ENCODE results near the gene NDST1. TPM values are rescaled to one million over a fixed set of nuclear protein-coding genes. Genes with fewer than 3 reads are reported as not detected.

Gene NDST1
- total RNA-seq, 6 experiments from 2014 or later = 126 to 199 (median 147) TPM

GRCh38 chr5:150531686-150532085, 23.8 kb downstream of the NDST1 start:
- H3K27me3 Mint-ChIP-seq (ENCODE audit: insufficient read depth) = peaks cover 3% of the 10 kb centered on the region
- TF ChIP-seq CTCF (IDR thresholded peaks at IDR 0.05) = no peak
- no peak for DNase-seq
- peaks cover 31% of the 10 kb centered on the region for H3K36me3 Mint-ChIP-seq (ENCODE audit: low read depth)
- H3K27ac Mint-ChIP-seq = no peak overlapping the region
- H3K4me1 Mint-ChIP-seq (ENCODE audit: low read depth) = peaks cover 36% of the 10 kb centered on the region
- H3K9me3 Mint-ChIP-seq = no peaks in the 10 kb centered on the region
- H3K4me3 Mint-ChIP-seq = no peak overlapping the region

DNA sequence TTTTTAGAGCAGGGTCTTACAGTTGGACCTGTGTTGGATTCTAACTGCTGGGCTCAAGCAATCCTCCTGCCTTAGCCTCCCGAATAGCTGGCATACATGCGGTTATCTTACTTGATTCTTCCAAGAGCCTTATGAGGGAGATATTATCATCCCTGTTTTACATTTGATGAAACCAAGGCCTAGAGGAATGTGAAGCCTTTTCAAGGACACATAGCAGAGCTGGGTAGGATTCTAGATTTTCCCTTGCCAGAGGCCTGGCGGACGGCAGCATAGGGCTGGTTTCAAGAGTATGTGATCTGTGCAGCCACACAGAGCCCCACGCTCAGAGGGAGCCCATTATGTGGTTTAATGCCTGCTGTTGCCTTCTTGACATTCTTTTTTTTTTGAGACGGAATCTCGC, 24.2 kb downstream of the NDST1 start:
- no peak overlapping the region for H3K27ac Mint-ChIP-seq

DNA sequence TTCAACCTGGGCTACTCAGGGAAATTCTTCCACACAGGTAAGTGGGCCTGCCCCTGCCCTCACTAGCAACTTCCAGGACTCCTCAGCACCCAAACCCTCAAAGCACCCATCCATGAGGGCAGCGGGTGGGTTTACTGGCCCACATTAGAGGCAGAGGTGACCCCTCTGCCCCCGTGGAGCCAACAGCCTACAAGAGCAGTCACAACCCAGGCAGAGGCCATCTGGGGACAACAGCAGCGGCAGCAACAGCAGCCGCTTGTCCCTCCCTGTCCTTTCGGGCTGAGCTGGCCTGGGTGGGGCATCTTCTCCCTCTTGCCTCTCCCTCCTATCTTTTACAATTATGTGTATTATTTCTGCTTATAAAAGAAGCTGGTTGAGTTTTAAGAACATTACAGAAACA, 25.1 kb downstream of the NDST1 start:
- Mint-ChIP-seq H3K4me3 (no peak overlapping the region), H3K9me3 (no peaks in the 10 kb centered on the region), H3K27me3 (ENCODE audit: insufficient read depth) (peaks cover 6% of the 10 kb centered on the region), H3K36me3 (ENCODE audit: low read depth) (peaks cover 44% of the 10 kb centered on the region), H3K4me1 (ENCODE audit: low read depth) (peaks cover 30% of the 10 kb centered on the region), H3K27ac (peak overlapping the region; percentile 29; the same call in 1 of the 2 replicates)
- DNase-seq = no peak
- TF ChIP-seq CTCF (IDR thresholded peaks at IDR 0.05) = no peak

More for the DNA sequence above, 24.2 kb downstream of the NDST1 start:
- Mint-ChIP-seq H3K4me3 (no peak overlapping the region), H3K27me3 (ENCODE audit: insufficient read depth) (peaks cover 3% of the 10 kb centered on the region), H3K36me3 (ENCODE audit: low read depth) (peaks cover 36% of the 10 kb centered on the region), H3K9me3 (no peaks in the 10 kb centered on the region), H3K4me1 (ENCODE audit: low read depth) (peaks cover 32% of the 10 kb centered on the region)
- no peak for TF ChIP-seq CTCF (IDR thresholded peaks at IDR 0.05)
- no peak for DNase-seq

DNA sequence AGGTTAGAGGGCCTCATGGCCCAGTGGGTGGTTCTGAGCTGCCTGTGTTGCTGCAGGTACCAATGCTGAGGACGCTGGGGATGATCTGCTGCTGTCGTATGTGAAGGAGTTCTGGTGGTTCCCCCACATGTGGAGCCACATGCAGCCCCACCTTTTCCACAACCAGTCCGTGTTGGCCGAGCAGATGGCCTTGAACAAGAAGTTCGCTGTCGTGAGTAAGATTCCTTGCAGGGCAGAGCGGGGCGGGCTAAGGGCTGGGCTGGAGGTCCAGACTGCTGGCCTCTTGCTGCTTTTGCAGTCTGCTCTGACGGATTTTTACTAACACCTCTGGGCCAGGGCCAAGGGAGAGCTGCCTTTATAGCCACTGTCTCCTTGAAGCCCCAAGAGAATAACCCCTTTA, 26.9 kb downstream of the NDST1 start:
- DNase-seq = no peak
- no peak overlapping the region for H3K4me3 Mint-ChIP-seq
- H3K9me3 Mint-ChIP-seq = no peaks in the 10 kb centered on the region
- no peak overlapping the region for H3K27ac Mint-ChIP-seq
- H3K27me3 Mint-ChIP-seq (ENCODE audit: insufficient read depth) = peaks cover 6% of the 10 kb centered on the region
- TF ChIP-seq CTCF (IDR thresholded peaks at IDR 0.05) = no peak
- H3K36me3 Mint-ChIP-seq (ENCODE audit: low read depth) = peaks cover 43% of the 10 kb centered on the region
- H3K4me1 Mint-ChIP-seq (ENCODE audit: low read depth) = peaks cover 23% of the 10 kb centered on the region

DNA sequence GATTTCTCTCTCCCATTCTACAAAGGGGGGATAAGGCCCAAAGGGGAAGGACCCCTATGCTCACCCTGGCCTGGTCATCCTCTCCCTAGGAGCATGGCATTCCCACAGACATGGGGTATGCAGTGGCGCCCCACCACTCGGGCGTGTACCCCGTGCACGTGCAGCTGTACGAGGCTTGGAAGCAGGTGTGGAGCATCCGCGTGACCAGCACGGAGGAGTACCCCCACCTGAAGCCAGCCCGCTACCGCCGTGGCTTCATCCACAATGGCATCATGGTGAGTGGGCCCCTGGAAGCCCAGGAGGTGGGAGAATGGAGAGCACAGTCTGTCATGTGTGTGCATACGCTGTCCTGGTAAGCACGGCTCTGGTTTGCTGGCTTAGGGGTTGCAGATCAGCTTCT, 27.7 kb downstream of the NDST1 start:
- H3K27ac Mint-ChIP-seq = no peak overlapping the region
- peaks cover 6% of the 10 kb centered on the region; the same call in 1 of the 2 replicates for H3K27me3 Mint-ChIP-seq (ENCODE audit: insufficient read depth)
- peaks cover 51% of the 10 kb centered on the region for H3K36me3 Mint-ChIP-seq (ENCODE audit: low read depth)
- H3K4me3 Mint-ChIP-seq = no peak overlapping the region
- DNase-seq = no peak
- peaks cover 26% of the 10 kb centered on the region for H3K4me1 Mint-ChIP-seq (ENCODE audit: low read depth)
- H3K9me3 Mint-ChIP-seq = no peaks in the 10 kb centered on the region
- TF ChIP-seq CTCF (IDR thresholded peaks at IDR 0.05) = no peak
